Esophagus squamous epithelium (tissue), 4 donors: ENCODE data around the gene SRGAP3.

Experiments
- POLR2A ChIP-seq, 4 donors: fragments of 450-650 bp; IDR thresholded peaks; one replicate each; pipeline ENCODE4 v1.6.1; 2017; ENCODE audit warnings: antibody characterized with exemption in 4 of 4, mild to moderate bottlenecking in 4 of 4, moderate library complexity in 3 of 4
- TF ChIP-seq, protein P1 (sequence below), 6 experiments: fragments of 450-650 bp in 4 of 6; fragments of 200-600 bp in 2 of 6; sonication (generic) in 2 of 6; IDR thresholded peaks; one replicate each; pipeline ENCODE4 v1.5.1; 2016 to 2019; ENCODE audit warnings: antibody characterized with exemption in 6 of 6, mild to moderate bottlenecking in 4 of 6, moderate library complexity in 4 of 6

DNA sequence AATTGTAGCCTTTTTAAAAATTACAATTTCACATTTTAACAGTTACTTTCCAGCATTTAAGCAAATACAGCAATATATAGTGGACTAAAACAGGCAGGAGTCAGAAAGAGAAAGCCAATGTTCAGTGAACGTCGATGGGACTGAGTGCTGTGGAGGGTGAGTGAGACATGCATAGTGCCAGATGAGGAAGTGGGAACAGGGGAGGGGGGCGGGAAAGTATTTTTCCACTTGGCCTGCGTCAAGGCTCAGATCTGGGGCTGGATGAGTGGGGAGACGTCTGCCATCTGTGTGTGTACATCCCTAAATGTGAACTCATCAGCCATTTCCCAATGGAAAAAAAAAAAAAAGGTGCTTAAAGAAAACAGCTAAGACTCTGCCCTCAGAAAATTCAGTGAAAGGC is 266.9 kb downstream of the SRGAP3 start:
- TF ChIP-seq, protein P1, sequence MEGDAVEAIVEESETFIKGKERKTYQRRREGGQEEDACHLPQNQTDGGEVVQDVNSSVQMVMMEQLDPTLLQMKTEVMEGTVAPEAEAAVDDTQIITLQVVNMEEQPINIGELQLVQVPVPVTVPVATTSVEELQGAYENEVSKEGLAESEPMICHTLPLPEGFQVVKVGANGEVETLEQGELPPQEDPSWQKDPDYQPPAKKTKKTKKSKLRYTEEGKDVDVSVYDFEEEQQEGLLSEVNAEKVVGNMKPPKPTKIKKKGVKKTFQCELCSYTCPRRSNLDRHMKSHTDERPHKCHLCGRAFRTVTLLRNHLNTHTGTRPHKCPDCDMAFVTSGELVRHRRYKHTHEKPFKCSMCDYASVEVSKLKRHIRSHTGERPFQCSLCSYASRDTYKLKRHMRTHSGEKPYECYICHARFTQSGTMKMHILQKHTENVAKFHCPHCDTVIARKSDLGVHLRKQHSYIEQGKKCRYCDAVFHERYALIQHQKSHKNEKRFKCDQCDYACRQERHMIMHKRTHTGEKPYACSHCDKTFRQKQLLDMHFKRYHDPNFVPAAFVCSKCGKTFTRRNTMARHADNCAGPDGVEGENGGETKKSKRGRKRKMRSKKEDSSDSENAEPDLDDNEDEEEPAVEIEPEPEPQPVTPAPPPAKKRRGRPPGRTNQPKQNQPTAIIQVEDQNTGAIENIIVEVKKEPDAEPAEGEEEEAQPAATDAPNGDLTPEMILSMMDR (IDR thresholded peaks at IDR 0.05): no peak
- no peak for TF ChIP-seq POLR2A (IDR thresholded peaks at IDR 0.05)
